ENCODE measurements around the gene TES.
"Not testable (repeated sequence)": the region's sequence is repeated elsewhere in the genome, so short reads cannot be mapped to it uniquely, and the experiment has no call there.

TES gene, protein sequence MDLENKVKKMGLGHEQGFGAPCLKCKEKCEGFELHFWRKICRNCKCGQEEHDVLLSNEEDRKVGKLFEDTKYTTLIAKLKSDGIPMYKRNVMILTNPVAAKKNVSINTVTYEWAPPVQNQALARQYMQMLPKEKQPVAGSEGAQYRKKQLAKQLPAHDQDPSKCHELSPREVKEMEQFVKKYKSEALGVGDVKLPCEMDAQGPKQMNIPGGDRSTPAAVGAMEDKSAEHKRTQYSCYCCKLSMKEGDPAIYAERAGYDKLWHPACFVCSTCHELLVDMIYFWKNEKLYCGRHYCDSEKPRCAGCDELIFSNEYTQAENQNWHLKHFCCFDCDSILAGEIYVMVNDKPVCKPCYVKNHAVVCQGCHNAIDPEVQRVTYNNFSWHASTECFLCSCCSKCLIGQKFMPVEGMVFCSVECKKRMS

GRCh38 chr7:116210345-116211005 lies at the start of gene TES:
Gene TES (plus strand): TSS chr7:116210539. CDS start chr7:116210708, 169 bp downstream.
- DNase-seq (ENCODE audit: low read depth) = peak; percentile 22

- no peak for DNase-seq (ENCODE audit: low read depth)
These were observed 48.6 kb upstream of the TES start for GRCh38 chr7:116161728-116162127.

DNA sequence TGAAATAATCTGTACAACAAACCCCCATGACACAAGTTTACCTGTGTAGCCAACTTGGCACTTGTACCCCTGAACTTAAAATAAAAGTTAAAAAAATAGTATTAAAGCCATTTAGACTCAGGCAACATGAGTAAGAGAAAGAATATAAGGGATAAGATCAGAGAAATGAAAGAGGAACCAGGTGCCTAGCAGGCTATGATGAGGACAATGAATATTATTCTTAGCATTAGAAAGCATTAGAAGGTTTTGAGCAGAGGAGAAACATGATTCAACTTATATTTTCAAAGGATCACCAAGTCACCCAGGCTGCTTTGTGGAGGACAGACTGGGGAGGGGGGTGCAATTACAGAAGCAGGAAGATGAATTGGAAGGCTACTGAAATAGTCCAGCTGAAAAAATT lies 48.1 kb upstream of the TES start:
- DNase-seq (ENCODE audit: low read depth) = no peak

- DNase-seq (ENCODE audit: low read depth) = no peak
These were observed 47.3 kb upstream of the TES start for GRCh38 chr7:116162992-116163391.

- peak; percentile 54 for DNase-seq (ENCODE audit: low read depth)
These were observed 45.6 kb upstream of the TES start for GRCh38 chr7:116164552-116165306.

GRCh38 chr7:116165717-116166116 lies 44.6 kb upstream of the TES start:
- DNase-seq (ENCODE audit: low read depth) = no peak

DNA sequence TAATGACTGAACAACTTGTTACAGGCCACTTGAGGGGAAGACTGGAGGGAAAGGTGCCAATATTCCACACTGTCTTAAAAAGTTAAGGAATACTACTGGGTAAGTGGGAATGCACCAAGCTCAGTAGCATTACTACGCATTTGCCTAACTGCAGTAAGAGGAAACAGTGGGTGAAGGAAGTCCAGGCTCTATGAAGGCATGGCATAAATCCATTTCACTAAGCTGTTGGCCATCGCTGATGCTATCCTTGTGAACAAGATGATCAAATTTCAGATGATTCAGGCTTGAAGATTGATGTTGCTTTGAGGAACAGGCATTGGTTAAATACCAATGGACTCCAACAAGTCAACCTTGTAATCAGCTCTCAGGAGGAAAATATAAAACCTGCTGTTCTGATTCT lies 44.2 kb upstream of the TES start:
- no peak for DNase-seq (ENCODE audit: low read depth)

DNA sequence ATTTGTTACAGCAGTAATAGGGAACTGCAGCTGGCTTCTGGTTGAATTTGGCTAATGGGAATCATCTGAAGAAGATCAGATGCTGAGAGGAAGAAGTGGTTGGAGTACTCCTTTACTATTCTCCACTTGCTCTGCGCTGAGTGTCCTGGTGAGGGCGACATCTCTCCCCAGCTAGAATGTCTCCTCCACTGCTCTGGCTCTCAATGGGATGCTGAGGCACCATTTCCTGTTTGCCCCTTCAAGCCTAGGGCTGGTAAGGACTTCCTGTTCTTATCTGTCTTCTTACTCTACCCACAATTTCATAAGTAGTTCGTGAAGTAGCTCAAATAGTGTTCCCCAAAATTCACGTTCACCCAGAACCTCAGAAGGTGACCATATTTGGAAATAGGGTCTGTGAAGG lies 43.2 kb upstream of the TES start:
- no peak for DNase-seq (ENCODE audit: low read depth)

DNA sequence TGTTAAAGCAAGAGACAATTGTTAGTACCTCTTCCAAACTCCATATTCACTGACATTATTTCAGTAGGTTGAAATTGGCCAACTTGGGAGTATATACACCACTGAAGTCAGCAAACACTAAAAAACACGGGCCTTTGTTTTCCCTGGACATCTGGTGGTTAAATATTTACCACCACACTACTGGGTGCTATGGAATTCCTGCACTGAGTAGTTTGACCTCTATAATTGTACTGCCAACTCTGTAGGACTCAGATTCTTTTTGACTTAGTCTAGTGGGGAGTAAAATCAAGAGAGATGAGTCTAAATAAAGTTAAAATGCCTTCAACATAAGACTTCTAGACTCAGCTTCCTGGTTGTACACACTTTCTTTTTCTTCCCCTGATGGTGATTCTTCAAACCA lies 41.3 kb upstream of the TES start:
- peak; percentile 46 for DNase-seq (ENCODE audit: low read depth)

DNA sequence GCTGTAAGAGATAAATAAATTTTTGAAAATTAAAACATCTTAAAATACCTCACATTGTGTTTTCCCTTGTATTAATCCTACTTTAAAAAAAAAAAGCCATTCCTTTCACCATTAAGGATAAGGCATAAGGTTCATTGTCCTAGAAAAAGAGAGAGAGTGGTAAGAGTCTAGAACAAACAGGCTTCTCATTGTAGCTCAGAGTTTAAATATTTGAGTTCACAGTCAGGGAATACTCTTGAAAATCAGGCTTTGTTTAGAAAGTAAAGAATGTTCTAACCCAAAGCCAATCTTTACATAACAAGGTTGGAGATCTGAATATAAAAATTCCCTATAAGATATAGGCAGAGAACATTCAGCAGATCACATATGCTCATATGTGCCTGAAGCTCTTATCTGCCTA lies 40.2 kb upstream of the TES start:
- DNase-seq (ENCODE audit: low read depth) = no peak

DNA sequence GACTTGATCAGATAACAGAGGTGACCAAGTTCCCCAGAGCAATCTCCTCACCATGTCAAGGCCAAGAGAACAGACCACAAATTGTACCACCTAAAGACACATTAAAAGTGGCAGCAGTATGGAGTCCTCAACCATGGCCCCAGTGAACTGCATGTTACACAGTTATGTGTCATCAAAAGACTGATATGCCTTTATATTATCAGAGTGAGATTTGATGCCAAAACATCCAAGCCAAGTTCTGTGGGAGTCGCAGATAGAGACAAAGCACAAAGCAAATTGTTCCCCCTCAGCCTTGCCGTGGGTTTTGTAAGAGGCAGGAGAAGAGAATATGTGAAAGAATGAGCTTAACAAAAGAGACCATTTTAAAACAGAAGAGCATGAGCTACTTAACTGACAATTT lies 39.2 kb upstream of the TES start:
- DNase-seq (ENCODE audit: low read depth) = no peak

DNA sequence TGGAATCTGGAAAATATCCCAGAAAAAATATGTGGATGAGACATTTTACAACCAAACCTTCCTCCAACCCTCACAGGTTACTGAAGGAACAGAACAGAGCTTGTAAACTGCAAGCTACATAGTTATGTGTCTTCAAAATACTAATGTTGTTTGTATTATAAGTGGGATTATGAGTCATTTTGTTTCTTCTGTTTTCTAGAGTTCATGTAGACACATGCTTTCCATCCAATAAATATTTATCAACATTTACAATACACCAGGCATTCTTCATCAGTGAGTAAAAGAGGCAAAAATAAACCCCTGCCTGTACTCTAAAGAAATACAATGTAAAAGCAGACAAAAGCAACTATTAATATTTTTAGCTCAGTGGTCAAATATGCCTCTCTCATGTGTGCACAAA lies 38.0 kb upstream of the TES start:
- no peak for DNase-seq (ENCODE audit: low read depth)

DNA sequence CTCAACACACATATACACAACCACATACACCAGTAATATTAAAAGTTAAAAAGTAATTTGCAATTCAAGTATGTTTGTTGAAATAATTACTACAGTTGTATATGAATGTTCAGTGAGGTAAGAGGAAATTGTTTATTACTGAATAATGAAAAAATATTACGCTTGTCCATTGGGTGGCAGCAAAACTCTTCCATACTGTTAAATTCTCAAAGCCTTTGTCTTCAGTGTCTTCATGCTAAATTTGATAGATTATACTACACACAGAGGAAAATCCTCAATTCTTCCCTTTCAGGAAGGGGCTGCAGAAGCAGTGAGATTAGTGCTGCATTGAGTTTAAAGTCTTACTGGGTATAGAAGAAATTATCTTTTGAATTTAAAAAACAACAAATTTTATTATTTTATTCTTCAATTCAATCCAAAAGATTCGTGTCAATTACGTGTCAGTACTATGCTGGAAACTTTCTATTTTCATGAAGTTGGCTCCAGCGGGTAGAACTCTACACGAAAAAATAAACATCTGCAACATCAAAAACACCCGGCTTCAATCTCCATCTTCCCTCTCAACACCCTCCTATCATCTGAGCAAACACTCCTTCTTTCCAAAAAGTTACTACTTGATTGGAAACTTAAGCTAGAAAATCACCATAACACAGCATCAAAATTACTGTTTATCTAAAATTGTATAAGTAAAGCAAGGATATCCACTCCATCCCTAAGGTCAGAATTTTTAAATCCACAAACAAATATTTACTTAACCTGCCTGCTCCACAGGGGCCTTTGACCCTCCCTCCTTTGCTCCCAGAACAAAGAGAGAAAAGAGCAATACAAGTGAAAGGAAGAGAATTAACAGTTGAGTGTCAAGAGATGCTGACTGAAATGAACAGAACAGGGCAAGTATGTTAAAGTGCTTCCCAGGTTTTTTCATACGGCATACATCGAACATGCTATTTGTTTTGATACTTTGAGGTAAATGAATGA lies 37.0 kb upstream of the TES start:
- peak; percentile 50 for DNase-seq (ENCODE audit: low read depth)

GRCh38 chr7:116175095-116175494 lies 35.2 kb upstream of the TES start:
- DNase-seq (ENCODE audit: low read depth) = not testable (repeated sequence)

DNA sequence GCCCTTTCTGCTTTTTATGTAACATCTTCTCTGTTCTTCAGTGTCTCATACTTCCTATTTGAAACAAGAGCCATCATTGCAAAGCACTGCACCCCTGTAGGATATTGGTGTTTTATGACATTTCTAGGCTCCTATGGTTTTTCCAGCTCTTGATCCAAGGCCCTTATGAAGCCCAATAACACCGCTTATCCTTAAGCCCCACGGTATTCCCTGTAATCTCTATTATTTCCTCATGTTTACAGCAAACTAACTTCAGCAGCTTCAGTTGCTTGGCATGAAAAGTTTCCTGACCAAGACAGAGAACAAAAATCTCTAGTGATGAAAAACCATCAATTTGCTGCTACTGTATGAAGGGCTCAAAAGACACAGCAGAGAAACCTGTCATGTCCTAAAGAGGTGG lies 34.1 kb upstream of the TES start:
- no peak for DNase-seq (ENCODE audit: low read depth)

GRCh38 chr7:116177009-116177408 lies 33.3 kb upstream of the TES start:
- peak; percentile 11 for DNase-seq (ENCODE audit: low read depth)

DNA sequence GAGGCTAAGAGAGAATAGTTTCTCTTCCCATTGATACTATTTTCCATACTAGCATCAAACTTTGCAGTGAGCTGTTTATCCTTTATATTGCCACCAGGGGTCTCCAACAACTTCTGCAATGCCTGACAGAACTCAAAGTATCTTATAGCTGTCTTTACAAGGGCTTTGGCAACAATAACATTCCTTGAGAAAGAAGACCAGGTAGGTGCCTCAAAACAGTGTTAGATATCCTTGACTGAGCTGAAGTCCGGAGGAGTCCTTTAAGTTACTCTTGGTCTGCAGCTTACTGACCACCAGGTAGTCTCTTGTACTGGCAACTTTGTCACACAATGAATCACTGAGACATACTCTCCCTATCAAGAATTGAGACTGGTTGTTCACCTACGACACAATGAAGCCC lies 30.0 kb upstream of the TES start:
- DNase-seq (ENCODE audit: low read depth) = peak; percentile 52

DNA sequence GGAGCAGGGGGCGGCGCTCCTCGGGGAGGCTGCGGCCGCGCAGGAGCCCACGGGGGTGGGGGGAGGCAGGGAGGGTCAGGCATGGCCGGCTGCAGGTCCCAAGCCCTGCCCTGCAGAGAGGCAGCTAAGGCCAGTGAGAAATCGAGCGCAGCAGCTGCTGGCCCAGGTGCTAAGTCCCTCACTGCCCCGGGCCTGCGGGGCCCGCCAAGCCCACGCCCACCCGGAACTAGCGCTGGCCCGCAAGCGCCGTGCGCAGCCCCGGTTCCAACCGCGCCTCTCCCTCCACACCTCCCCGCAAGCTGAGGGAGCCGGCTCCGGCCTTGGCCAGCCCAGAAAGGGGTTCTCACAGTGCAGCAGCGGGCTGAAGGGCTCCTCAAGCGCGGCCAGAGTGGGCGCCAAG lies 28.3 kb upstream of the TES start:
- no peak for DNase-seq (ENCODE audit: low read depth)

DNA sequence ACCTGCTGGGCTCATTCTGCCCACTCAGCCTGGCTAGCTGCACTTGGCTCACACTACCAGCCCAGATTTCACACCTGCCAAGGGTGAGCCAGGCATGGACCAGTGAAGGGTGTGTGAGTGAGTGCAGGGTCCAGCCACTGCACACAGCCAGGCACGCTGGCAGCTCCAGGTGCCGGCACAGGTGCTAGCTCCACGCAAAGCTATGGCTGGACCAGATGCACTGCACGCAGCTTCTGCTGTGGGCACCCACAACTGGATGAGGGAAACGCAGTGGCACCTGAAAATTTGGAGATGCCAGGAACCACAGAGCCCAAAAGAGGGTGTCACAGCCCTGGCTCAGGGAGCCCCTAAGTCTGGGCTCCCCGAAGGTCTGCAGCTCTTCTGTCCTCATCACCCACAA lies 24.9 kb upstream of the TES start:
- no peak for DNase-seq (ENCODE audit: low read depth)

- no peak for DNase-seq (ENCODE audit: low read depth)
These were observed 24.4 kb upstream of the TES start for GRCh38 chr7:116185956-116186355.

- no peak for DNase-seq (ENCODE audit: low read depth)
These were observed 22.9 kb upstream of the TES start for GRCh38 chr7:116187400-116187799.

Measured in fibroblast of gingiva (primary cell).